HFF-Myc (cell line): ENCODE data around the gene USP37.

Experiments
- DNase-seq: peaks from one replicate; pipeline ENCODE4 v3.0.0-alpha.2; 2011; ENCODE audit warnings: low read depth; ENCODE audit errors: extremely low read depth
- H3K4me3 ChIP-seq: replicated peaks from 2 replicates; pipeline ENCODE4 v1.5.1; 2011; ENCODE audit warnings: low read depth, mild to moderate bottlenecking, control low read depth, low read length
- CTCF ChIP-seq: IDR thresholded peaks from 2 replicates; pipeline ENCODE4 v1.5.1; 2012; ENCODE audit warnings: mild to moderate bottlenecking, low read depth, low read length, control low read depth; ENCODE audit errors: missing control alignments

The USP37 gene

GRCh38 chr2:218569661-218570500, 1.7 kb upstream of the USP37 start:
- TF ChIP-seq CTCF: no peak
- no peak for DNase-seq
- peak overlapping the region; percentile 86 for H3K4me3 ChIP-seq

- peak overlapping the region; percentile 86 for H3K4me3 ChIP-seq
Measured at GRCh38 chr2:218569038-218569431, 884 bp upstream of the USP37 start.

GRCh38 chr2:218567797-218568189, 358 bp downstream of the USP37 start:
- H3K4me3 ChIP-seq: peak overlapping the region; percentile 86
- no peak for DNase-seq
- TF ChIP-seq CTCF: no peak

More at GRCh38 chr2:218569038-218569431, 884 bp upstream of the USP37 start:
- no peak for DNase-seq
- TF ChIP-seq CTCF: no peak

- DNase-seq: no peak
- peak overlapping the region; percentile 86; the same call in 1 of the 2 replicates for H3K4me3 ChIP-seq
- no peak for TF ChIP-seq CTCF
Measured at GRCh38 chr2:218566296-218566695, 1.9 kb downstream of the USP37 start.

- TF ChIP-seq CTCF: no peak
- no peak overlapping the region for H3K4me3 ChIP-seq
- no peak for DNase-seq
Measured at GRCh38 chr2:218564056-218564455, 4.1 kb downstream of the USP37 start.

- no peak for TF ChIP-seq CTCF
- H3K4me3 ChIP-seq: no peak overlapping the region
- DNase-seq: no peak
Measured at GRCh38 chr2:218558986-218559385, 9.2 kb downstream of the USP37 start.
